CD4-positive, alpha-beta T cell treated with Interleukin-2 at 100 ng/mL for 4 hours (primary cell): Measurements from ENCODE around the gene LILRB2.
"Not testable (repeated sequence)": the region's sequence is repeated elsewhere in the genome, so short reads cannot be mapped to it uniquely, and the experiment has no call there.

Experiments used
- DNase-seq: peaks from one replicate; pipeline ENCODE4 v3.0.0-alpha.2; 2020; ENCODE audit warnings: low spot score

The LILRB2 gene

GRCh38 chr19:54302257-54302656 is 21.3 kb upstream of the LILRB2 start:
- DNase-seq: no peak

GRCh38 chr19:54299515-54299914 is 18.6 kb upstream of the LILRB2 start:
- no peak for DNase-seq

- DNase-seq: no peak
These were observed 18.2 kb upstream of the LILRB2 start for GRCh38 chr19:54299126-54299498.

GRCh38 chr19:54298357-54299125 is 17.6 kb upstream of the LILRB2 start:
- DNase-seq: no peak

GRCh38 chr19:54297759-54298305 is 16.9 kb upstream of the LILRB2 start:
- no peak for DNase-seq

- DNase-seq: no peak
These were observed 13.6 kb upstream of the LILRB2 start for GRCh38 chr19:54294539-54294938.

- not testable (repeated sequence) for DNase-seq
These were observed 8.2 kb upstream of the LILRB2 start for GRCh38 chr19:54289160-54289559.

GRCh38 chr19:54287456-54287855 is 6.5 kb upstream of the LILRB2 start:
- DNase-seq: no peak

- DNase-seq: not testable (repeated sequence)
These were observed 5.4 kb upstream of the LILRB2 start for GRCh38 chr19:54286283-54286682.

- not testable (repeated sequence) for DNase-seq
These were observed 4.6 kb upstream of the LILRB2 start for GRCh38 chr19:54285427-54286056.

GRCh38 chr19:54282686-54283470 is 2.0 kb upstream of the LILRB2 start:
- DNase-seq: no peak

GRCh38 chr19:54281729-54282075 is 792 bp upstream of the LILRB2 start:
- not testable (repeated sequence) for DNase-seq

- not testable (repeated sequence) for DNase-seq
These were observed 469 bp downstream of the LILRB2 start for GRCh38 chr19:54280441-54280840.

GRCh38 chr19:54280025-54280424 is 885 bp downstream of the LILRB2 start:
- not testable (repeated sequence) for DNase-seq

- DNase-seq: no peak
These were observed 1.4 kb downstream of the LILRB2 start for GRCh38 chr19:54279406-54279962.

- DNase-seq: not testable (repeated sequence)
These were observed 2.2 kb downstream of the LILRB2 start for GRCh38 chr19:54278571-54279195.

- DNase-seq: not testable (repeated sequence)
These were observed 2.9 kb downstream of the LILRB2 start for GRCh38 chr19:54278056-54278455.

GRCh38 chr19:54277111-54277615 is 3.7 kb downstream of the LILRB2 start:
- not testable (repeated sequence) for DNase-seq

- DNase-seq: no peak
These were observed 5.0 kb downstream of the LILRB2 start for GRCh38 chr19:54275951-54276350.

- not testable (repeated sequence) for DNase-seq
These were observed 6.4 kb downstream of the LILRB2 start for GRCh38 chr19:54274516-54274915.

- DNase-seq: no peak
These were observed 7.1 kb downstream of the LILRB2 start for GRCh38 chr19:54273821-54274220.

- DNase-seq: not testable (repeated sequence)
These were observed 8.7 kb downstream of the LILRB2 start for GRCh38 chr19:54272181-54272580.
